Activated naive CD4-positive, alpha-beta T cell (primary cell): ENCODE data around the gene POLR3E.
A peak's percentile ranks its signal among the peaks of the same experiment; 100 is the strongest.
"Not testable (repeated sequence)": the region's sequence is repeated elsewhere in the genome, so short reads cannot be mapped to it uniquely, and the experiment has no call there.

Source experiments
- DNase-seq, 4 experiments: peaks; one replicate each; lab custom pipeline; 2025; lab: John Stamatoyannopoulos, UW

The POLR3E gene

DNA sequence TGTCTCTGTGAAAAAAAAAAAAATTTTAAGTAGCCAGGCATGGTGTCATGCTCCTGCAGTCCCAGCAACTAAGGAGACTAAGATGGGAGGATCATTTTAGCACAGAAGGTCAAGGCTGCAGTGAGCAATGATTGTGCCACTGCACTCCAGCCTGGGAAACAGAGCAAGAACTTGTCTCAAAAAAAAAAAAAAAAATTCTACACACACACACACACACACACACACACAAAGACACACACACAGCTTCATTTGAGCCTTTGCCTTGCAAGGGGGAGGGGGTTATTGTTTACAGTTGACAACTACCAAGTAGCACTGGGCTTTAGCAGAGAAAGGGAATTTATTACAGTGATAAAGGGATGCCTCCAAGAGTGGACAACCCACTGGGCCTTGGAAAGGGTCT lies 4.9 kb upstream of the POLR3E start:
- no peak for DNase-seq

DNA sequence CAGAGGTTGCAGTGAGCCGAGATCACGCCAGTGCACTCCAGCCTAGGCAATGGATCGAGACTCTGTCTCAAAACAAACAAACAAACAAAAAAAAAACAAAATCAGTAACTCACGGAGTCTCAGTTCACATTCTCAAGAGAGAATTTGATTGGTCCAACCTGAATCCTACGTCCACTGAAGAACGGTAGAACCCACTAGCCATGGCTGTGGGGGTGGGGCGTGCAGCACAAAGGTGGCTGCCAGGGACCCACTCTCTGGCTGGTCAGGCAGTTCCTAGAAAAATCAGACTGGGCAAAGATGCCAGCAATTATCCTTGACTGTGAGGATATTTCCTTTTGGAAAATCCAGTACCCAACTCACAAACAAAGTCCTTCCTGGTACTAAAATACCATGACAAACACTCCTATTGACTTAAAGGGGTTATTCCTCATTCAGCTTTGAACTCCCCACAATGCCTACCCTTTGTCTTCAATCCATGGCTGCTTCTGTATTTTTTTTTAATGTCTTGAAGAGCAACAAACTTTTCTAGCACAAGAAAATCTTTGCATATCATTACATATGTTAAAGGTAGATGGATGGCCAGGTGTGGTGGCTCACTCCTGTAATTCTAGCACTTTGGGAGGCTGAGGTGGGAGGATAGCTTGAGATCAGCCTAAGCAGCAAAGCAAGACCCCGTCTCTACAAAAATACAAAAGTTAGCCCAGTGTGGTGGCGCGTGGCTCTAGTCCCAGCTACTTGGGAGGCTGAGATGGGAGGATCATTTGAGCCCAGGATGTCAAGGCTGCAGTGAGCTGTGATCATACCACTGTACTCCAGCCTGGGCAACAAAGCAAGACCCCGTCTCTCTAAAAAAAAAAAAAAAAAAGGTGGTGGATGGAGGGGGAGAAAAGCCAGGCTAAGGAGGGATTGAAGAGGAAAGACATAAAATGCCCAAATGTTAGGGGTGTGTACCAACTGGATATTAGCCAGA lies 3.8 kb upstream of the POLR3E start:
- no peak for DNase-seq

DNA sequence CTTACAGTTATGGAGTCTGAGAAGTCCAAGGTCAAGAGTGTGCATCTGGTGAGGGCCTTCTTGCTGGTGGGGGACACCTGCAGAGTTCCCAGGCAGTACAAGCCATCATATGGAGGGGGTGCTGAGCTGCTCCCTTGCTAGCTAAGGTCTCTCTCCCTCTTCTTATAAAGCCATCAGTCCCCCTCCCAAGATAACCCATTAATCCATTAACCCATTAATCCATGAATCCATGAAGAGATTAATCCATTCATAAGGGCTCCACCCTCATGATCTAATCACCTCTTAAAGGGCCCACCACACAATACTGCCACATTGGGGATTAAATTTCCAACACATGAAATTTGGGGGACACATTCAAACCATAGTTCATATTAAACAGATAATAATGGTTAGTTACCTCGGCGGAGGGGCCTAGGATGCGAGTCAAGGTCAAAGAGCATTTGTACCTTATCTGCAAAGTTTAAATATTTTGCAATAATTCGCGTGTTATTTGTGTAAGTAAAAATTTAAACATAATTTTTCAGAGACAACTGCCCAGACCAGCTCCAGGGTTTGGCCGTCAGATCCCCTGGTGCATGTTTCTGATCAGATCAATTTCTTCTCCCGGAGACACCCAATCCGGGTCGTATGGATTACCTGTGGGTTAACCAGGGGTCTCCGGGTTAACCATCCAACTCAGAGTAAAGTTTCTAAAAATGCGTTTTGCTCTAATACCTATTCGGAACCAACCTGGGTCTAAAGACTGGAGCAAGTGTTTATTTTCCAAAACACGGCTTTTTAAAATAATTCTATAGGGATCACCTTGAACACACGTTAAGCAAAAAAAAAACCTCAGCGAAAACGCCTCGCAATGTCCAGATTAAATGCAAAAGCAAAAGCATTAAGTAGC lies 740 bp upstream of the POLR3E start:
- no peak for DNase-seq

DNA sequence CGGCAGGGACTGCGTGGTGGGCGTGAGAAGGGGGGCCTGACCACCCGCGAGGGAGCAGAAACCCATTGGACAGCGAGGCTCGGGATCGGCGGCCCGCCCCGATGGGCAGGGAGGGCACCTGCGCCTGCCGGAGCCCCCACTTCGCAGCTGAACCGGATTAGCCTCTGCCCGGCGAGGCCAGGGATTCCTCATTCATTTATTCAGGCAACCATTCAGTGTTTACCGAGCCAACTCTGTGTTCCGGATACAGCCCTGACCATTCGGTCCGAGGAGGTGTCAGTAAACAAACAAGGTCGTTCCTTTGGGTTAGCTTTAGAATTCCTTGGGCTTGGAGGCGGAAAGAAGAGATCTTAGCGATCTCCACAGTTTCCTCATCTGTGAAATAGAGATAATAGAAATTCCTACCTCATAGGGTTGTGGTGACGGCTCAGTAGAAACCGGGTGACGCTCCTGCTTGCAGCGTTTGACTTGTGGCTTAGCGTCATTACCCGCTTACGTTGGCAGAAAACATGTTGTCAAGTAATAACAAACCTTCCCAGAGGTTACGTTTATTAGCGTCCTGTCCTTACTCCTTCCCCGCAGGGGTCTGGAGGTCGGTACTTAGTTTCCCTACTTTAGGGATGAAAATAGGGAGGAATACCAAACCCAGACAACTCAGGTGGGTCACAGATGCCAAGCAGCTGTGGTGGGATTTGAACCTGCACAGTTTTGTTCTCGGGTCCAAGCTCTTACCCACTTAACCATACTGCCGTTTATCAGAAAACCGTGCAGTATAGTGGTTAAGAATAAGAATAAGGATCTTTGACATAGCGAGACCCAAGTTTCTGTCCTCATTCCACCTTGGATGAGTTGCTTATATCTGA lies 893 bp downstream of the POLR3E start:
- peak; percentile 42 to 60 (median 60) for DNase-seq

DNA sequence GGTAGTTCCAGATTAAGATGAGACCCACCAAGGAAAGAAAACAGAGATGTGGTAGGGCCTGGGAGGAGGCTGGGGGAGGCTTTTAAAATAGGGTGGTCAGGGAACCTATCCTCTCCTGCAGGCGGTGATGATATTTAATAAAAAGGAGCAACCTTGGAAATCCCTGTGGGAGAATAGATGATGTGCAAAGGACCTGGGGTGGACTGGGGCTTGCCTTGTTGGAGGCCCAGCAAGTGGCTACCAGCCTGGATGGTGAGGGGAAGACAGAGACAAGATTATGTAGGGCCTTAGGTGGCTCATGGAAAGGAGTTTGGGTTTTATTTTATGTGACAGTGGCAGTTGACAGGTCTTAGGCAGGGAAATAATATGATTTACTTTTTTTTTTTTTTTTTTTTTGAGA lies 1.8 kb downstream of the POLR3E start:
- DNase-seq, result no peak

DNA sequence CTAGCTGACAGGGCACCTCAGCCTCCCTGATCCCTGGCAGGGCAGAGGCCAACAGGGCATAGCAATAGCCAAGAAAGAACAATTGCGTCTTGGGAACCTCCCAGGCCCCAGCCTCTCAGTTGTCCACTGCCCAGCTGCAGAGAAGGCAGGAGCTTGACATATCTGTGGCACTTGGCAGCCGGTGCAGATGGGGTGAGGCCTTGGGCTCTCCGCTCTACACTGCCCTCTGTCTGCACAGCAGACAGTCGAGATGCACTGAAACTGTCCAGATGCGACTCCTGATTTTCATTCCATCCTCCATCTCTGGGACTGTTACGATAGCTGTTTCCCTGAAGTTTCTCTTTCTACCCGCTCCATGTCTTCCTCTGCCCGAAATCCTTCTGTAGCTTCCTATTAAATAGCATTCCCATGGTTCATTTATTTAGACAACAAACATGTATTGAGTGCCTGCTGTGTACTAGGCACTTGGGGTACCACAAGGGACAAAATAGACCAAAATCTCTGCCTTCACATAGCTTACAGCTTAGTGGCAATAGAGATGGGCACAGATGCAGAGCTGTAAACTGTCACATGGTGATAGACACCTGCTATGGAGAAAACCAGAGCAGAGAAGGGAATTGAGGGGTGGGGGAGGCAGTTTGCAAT lies 3.3 kb downstream of the POLR3E start:
- DNase-seq, result peak in 2 of 4 experiments; percentile 16 to 33

DNA sequence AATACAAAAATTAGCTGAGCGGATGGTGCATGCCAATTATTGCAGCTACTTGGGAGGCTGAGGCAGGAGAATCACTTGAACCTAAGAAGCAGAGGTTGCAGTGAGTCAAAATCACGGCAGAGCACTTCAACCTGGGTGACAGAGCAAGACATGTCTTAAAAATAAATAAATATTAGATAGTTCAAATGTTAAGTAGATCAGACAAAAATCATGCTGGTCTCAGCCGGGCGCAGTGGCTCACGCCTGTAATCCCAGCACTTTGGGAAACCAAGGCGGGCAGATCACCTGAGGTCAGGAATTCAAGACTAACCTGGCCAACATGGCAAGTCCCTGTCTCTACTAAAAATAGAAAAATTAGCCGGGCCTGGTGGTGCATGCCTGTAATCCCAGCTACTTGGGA lies 4.2 kb downstream of the POLR3E start:
- not testable (repeated sequence) for DNase-seq

DNA sequence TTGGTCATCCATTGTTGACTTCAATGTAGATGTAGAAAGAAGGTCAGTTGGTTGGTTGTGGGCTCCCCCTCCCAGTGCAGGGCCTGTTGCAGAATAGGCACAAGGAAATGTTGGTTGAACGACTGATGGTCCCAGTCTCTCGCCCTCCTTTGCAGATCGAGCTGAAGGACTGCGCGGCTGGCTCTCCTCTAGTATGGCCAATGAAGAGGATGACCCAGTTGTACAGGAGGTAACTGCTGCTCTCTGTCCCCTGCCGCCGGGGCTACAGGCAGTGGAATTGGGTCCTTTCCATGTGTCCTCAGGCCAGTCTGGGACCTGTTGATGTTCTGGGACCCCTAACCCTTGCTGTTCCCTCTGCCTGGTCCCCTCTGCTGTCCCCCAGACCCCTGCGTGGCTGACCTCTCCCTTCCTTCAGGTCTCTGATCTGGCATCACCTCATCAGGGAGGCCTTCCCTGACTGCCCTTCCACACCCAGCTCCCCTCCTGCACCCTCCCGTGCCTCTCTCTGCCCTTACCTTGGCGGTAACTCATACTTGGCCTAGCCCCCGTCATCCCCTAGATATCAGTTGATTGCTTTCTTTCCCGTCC lies 5.7 kb downstream of the POLR3E start:
- no peak for DNase-seq

DNA sequence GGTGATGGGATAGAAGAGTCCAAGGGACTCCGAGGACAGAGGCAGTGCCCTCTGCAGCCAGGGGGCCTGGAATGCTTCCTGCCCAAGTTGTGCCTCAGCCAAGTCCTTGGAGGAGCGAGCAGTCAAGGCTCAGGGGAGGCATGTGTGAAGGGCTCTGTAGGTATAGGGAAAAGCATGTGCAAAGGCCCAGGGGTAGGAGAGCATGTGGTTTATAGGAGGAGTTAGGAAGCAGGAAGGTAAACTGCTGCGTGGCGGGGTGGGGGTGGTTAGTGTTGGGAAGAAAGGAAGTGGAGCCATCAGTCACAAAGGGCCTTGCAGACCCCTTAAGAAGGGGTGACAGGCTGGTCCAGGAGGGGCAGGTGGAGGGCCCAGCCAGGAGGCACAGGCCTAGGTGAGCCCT lies 7.2 kb downstream of the POLR3E start:
- no peak for DNase-seq

DNA sequence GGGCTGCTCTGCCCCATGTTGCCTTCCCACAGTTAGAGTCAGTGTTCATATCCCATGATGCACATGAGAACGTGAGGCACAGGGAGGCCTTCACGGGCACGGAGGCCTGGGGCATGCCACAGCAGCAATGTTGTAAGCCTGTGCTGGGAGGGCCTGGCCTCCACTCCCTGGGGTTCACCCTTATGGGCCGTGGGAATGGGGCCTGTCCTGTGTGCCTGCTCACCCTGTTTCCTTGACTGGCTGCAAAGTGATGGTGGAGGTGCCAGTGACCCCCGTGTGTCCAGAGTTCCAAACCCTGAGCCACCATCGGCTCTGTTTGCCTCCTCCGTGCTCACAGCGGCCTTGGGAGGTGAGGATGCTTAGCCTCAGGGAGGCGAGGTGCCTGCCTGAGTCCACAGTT lies 9.6 kb downstream of the POLR3E start:
- DNase-seq, result no peak

DNA sequence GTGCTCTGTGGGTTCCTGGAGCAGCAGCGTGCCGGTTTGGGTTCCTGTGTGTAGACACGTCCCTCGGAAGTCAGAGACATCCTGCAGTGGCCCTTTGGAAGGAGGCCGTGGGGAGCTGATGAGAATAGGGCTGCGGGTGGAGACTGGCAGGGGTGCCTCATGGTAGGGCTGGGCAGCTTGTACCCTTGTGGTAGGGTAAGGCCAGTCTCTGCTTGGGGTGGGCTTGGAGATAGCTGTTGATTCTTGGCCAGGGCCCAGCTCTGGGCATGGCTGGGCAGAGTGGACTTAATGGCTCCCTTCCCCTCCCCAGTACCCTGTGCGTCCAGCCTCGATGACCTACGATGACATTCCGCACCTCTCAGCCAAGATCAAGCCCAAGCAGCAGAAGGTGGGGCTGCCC lies 10.6 kb downstream of the POLR3E start:
- DNase-seq, result no peak

DNA sequence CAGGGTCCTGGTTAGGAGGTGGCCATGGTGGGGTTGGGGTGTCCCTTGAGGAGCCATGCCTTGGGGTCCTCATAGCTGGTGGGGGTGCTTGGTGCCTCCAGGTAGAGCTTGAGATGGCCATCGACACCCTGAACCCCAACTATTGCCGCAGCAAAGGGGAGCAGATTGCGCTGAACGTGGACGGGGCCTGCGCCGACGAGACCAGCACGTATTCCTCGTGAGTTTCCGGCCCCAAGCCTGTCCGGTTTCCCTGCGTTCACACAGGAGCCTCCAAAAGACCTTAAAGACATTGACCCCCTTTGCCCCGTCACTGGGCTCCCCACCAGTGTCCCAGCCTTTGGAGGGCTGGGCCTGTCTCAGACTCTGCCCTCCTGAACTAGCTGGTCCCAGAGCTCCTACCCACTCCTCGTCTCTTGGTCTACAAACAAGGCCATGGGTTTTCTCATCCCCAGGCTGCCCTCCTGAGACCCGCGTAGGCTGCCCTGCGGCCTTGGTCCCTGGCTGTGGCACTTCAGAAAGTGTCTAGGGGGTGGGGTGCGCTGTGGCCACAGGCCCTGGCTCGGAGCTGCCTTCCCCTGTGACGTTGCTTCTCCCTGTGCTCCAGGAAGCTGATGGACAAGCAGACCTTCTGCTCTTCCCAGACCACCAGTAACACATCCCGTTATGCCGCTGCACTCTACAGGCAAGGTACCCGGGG lies 11.8 kb downstream of the POLR3E start:
- DNase-seq, result no peak

DNA sequence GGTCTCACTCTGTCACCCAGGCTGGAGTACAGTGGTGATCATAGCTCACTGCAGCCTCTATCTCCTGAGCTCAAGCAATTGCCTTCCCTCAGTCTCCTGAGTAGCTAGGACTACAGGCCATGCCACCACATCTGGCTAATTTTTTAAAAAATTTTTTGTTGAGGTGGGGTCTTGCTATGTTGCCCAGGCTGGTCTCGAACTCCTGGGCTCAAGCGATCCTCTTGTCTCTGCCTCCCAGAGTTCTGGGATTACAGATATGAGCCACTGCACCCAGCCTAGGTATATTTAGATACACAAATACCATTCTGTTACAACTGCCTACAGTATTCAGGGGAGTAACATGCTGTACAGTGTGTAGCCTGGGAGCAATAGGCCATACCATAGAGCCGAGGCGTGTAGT lies 14.3 kb downstream of the POLR3E start:
- DNase-seq, result no peak

DNA sequence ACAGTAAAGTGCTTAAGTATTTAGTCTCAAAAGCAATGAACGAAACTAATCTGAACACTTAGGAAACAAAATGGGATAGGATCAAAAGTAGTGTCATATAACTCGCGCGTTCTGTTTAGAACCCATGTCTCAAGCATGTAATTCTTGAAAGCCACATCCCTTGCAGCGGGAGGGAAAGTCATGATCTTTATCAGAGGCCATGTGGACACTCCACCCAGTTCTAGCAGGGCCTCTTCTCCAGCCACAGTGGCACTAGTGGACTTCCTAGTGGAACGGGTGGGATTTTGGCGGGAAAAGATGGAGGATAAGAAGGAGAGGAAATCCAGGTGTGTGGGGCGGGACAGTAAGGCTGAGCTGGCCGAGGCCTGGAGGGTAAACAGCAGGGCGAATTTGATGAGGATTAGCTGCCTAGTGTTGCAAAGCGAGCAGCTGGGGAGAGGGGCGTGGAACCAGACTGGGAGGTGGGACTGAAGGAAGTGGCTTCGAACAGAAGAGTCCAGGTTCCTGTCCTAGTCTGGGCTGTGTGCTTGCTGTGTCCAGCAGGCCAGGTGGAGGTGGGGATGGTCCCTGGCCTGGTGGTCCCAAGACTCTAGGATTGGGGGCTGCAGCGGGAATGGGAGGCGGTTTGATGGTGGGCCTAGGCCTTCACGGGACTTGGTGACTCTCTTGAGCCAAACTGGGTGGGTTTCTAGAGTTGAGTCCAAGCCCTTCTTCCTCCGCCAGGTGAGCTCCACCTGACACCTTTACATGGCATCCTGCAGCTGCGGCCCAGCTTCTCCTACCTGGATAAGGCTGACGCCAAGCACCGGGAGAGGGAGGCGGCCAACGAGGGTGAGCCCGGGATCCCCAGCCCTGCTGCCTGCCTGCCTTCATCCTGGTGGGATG lies 15.9 kb downstream of the POLR3E start:
- DNase-seq, result no peak

DNA sequence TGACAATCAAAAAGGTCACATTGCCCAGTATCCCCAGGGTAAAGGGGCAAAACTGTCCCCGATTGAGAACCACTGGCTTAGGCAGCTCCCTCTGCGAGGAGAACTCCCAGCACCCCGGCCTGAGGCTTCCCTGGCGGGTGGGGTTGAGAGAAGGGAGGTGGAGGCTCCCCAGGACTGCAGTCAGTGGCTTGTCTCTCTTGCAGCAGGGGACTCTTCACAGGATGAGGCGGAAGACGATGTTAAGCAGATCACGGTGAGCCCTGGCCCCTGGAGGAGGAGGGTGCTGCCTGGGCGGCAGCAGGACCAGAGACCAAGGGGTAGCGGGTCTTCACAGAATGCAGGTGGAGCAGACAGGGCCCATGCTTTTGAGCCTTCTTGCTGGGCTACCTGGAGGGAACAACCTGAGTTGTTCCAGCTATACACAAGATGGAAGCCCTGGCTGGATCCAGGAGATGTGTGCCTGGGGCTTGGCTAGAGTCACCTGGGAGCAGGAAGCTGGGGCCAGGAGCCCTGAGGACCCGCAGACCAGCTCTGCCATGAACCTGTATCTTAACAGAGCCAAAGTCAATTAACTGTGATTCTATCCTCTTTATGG lies 16.8 kb downstream of the POLR3E start:
- DNase-seq, result no peak

DNA sequence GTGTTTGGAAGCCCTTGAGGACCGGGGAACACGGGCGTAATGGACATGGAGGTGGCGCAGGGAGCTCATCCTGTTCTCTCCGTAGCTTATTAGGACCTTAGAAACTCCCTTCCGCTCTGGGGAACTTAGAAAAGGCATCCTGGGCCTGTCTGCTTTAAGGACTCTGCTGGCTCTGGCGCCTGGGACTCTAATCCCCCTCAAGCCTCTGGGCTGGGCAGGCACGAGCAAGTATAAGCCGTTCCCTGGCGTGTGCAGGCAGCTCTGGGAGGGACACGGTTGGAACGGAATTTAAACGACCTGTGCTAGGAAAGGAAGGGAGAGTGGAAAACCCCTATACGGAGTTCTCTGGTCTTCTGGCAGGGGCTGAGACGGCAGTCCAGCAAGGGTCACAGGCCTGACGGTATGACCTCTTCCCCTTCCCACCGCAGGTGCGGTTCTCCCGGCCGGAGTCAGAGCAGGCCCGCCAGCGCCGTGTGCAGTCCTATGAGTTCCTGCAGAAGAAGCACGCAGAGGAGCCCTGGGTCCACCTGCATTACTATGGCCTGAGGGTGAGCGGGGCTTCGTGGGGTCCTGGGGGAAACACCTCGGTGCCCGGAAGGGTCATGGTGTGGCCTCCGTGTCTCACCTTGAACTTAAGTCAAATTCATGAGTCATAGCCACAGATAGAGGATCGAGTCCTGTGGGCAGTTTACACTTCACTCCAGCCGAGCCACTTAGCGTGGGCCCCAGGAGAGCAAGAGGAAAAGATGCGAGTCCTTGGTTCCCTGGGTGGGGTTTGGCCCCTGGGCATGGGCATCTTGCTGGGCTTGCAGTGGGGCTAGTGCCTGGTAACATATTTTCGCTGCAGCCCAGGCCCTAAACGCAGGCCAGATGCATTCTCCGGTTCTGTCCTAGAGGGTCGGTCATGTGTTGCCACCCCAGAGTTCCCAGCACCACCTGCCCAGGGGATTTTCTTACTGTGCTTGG lies 17.7 kb downstream of the POLR3E start:
- no peak for DNase-seq

DNA sequence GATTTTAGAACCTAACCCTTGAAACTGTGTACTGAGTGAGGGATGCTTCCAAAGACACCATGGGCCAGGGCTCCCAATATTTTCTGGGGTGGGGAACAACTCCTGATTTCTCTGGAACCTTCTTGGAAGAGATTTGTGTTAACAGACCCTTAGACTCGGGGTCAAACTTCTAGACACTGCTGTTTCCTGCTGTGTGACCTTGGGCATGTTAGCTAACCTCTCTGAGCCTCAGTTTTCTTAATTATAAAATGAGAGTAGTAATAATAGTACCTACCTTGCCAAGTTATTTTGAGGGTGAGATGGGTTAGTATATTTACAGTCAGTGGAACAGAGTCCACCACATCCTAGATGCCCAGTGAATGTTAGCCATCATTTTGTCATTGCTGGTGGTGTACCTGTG lies 18.8 kb downstream of the POLR3E start:
- DNase-seq, result no peak

DNA sequence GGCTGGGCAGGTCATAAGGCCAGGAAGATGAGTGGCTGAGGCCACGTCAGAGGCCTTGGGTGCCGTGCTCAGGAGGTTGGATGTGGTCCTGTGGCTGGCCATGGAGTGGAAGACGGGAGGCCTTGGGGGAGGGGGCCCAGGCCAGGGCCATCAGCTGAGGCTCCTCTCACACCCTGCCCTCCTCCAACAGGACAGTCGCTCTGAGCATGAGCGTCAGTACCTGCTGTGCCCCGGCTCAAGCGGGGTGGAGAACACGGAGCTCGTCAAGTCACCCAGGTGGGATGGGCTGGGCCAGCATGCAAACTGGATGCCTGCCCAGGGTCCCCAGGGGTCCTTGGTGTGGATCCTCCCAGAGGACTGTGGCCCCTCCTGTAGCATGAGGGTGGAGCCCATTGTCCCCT lies 19.2 kb downstream of the POLR3E start:
- no peak for DNase-seq
